GM19238 (cell line): ENCODE results near the gene OSER1.
"Not testable (repeated sequence)": the region's sequence is repeated elsewhere in the genome, so short reads cannot be mapped to it uniquely, and the experiment has no call there.

Source experiments
- DNase-seq: peaks from one replicate; pipeline ENCODE4 v3.0.0; 2011; ENCODE audit warnings: low spot score; ENCODE audit not compliant: insufficient read length

The OSER1 gene

DNA sequence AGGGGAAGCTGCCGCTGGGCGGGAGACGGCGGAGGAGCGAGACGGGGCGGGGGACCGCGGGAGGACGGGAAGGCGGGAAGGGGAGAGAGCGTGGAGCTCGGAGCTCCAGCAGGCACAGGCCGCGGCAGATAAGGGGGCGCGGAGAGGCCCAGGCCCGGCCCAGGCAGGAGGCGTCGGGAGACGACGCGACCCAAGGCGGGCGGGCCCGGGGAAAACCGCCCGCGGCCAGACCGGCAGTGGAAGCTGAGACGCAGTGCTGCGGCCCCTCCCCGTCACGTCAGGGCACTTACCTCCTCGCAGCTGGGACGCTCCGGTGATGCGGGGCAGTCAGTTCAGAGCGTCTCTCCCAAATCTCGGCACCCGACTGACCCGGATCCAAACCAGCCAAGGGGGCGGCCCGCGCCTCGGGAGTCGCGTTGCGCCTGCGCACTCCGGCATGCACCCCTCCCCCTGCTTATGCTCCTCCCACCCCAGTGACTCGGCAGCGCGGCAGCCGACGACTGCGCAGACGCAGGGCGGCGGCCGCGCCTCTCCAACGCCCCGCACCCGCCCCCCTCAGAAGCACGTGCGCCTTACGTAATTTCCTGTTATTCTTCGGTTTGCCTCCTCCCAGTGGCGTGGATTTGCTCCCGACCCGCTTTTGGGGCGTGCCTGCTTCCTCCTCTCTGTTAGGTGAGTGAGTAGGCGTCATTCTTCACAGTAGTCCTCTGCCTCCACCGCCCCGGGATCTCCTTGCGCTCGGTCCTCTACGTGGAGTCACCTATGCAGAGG, at the start of gene OSER1:
Gene OSER1, minus strand, starts transcription at position 366 of the 771 bp plus-strand sequence. CDS start 3,814 bp downstream, outside the sequence.
- peak; percentile 91 for DNase-seq

DNA sequence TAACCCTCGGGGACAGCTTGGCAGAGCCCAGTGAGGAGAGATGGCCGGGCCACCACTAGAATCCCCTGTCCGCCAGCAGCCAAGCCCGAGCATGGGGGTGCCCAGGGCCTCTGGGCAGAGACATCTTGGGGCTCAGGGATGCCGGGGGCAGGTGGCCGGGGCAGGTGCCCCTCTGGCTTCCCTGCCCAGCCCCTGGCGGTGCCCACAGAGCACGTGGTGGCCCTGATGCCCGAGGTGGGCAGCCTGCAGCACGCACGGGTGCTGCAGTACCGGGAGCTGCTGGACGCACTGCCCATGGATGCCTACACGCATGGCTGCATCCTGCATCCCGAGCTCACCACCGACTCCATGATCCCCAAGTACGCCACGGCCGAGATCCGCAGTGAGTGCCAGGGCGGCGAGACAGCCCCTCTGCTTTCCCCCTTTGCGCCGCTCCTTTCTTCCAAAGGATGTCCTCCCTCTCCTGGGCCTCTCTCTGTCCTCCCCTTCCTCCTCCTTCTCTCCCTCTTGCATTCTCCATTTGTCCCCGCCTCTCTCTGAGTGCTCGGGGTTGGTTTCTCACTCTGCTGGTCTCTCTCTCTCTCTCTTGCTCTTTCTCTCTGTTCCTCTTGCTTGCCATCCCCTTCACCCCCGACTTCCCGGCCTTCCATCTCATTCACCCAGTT, 47.8 kb upstream of the OSER1 start:
- DNase-seq, result no peak

DNA sequence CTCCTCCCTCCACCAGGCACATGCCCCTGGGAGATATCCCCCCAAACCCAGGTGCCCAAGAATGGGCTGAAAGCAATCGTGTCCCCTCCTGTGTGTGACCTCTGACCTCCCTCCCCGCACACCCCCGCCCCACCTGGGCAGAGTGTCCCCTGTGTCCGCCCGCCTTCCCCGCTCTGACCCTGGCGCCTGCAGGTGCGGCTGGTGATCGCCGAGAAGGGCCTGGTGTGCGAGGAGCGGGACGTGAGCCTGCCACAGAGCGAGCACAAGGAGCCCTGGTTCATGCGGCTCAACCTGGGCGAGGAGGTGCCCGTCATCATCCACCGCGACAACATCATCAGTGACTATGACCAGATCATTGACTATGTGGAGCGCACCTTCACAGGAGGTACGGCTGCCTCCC, 46.4 kb upstream of the OSER1 start:
- no peak for DNase-seq

DNA sequence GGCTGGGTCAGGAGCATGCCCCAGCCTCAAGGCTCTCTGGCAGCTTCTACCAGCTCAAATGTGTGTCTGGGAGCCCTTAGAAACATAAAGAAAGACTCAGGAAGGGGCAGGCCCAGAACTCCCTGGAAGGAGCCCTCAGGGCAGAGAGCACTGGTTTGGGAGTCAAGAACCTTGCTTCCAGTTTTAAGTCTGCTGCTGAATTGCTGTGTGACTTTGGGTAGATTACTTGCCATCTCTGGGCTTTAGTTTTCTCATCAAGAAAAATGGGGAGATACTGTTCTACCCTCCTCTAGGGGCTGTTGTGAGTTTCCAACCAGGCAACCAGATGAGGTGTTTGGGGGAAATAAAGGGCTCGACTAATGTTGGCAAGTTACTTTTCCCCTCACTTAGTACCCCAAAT, 45.4 kb upstream of the OSER1 start:
- no peak for DNase-seq

DNA sequence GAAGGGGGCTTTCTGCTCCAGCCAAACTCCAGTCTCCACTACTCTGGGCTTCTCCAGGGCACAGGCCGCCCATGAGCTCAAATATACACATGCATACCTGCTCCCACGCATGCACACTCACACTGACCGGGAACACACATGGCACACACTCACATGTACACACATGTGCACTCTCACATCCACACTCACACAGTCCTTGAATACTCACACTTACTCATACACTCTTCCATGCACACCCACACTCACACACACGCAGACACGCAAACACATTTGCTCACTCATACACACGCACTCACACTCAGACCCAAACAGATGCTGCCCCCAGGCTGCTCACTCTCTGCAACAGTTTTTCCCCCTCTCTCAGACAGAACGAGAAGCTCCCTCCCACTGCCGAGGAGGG, 43.5 kb upstream of the OSER1 start:
- DNase-seq, result no peak

DNA sequence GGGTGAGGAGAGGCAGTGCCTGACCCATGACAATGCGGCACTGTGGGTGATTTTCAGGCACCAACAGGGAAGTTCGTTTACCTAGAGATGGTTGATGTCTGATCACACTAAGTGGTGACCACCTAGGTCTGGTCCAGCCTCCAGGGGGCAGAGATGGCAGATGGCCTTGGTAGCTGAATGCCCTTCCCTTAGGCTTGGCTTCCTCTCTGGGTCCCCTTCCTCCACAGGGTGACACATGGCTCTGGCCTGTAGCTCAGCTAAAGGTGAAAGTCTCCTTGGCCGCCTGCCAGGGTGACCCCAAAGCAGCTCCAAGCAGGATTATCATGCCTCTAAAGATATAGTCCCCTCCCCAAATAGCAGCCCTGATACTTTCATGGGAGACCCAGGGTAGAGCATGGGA, 43.0 kb upstream of the OSER1 start:
- no peak for DNase-seq

DNA sequence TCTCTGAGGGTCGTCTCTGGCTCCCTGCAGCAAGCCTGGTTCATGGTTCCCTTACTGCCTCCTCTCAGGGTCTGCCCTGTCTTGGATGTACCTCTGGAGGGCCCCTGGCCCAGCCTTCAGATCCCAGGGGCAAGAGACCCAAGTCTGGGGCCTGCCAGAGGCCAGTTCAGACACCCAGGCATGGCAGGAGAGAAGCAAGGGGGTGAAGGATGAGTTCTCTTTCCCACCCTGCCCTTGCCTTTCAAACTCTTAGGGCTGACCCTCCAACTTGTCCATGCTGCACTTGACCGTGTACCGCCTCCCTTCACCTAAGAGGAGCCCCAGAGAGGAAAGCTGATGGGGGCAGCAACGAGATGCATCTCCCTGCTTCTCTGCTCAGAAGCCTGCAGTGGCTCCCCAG, 40.7 kb upstream of the OSER1 start:
- no peak for DNase-seq

DNA sequence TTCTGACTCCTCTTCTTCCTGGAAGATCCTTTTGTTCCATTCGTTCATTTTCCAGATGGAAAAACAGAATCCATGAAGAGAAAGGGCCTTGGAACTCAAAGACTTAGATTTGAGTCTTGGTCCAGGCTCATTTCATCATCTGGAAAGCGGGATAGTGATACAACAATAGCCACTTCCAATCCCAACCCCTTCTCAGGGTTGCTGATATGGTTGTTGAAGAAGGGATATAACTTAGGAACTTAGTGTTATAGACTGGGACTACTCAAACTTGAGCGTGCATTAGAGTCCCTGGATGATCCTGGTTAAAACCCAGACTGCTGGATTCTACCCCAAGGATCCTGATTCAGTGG, 37.8 kb upstream of the OSER1 start:
- no peak for DNase-seq

DNA sequence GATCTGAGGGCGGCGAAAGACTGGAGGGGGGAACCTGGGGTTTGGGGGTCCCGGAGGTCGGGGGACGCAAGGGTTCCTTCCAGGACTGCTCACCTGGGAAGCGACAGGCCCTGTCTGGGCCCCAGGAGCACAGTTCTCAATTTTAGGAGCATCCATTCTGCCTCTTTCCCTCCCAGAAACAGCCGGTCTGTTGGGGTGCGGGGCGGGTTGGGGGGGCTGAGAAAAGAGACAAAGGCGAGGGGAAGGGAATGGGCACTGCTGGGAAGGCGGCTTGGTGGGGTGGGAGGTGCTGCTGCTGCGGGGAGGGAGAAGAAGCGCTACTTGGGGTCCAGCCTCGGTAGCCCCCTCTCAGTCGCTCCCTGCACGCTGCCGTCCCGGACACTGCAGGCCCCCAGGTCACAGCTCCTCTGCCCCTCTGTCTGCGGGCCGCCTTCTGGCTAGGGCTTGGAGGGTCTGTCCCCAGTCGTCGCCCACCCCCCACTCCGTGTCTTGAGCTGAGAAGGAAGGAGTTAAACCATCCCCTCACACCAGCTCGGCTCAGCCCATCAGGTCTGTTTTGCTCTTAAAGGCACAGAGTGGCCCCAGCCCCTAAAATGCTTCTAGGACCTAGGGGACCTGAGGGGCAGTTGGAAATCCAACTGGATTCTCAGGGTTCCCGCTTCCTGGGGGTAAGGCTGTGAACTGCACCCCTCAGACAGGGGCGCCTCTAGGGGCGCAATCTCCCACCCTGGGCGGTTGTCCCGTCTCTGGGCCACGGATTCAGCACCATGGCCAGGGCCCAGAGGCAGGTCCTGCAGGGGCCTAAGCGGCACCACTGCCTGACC, 37.2 kb upstream of the OSER1 start:
- DNase-seq, result peak; percentile 24

DNA sequence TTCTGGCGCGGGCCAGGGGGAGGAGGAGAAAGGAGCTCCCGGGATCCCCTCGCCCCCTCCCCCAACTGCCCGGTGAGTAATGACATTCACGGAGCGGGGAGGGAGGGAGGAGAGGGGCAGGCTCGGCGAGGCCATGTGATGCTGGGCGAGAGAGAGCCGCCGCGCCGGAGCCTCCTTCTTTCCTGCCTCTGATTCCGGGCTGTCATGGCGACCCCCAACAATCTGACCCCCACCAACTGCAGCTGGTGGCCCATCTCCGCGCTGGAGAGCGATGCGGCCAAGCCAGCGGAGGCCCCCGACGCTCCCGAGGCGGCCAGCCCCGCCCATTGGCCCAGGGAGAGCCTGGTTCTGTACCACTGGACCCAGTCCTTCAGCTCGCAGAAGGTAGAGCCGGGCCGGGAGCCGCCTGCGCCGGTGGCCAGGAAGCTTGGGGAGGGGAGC, 36.6 kb upstream of the OSER1 start, which contains the start of gene GDAP1L1:
Gene GDAP1L1, plus strand, starts transcription at position 178 of the 441 bp plus-strand sequence. Its CDS starts 27 bp downstream, at position 205.
- DNase-seq, result no peak

DNA sequence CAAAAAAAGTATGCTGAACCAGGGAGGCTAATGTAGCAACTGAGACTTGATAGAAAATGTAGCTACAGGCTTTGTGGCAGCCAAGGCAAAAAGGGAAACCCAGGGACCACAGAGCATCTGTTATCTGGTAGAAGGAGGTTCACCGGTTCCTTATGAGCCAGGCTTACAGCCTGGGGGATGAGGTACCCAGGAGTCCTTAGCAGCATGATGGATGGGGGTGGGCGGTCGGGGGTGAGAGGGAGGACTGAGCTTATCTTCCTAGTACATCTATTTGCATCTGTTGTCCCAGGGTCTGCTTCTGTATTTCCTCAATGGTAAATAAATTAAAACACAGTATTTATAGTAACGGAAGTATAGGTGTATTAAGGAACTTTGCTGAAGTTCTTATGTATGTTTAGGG, 35.4 kb upstream of the OSER1 start:
- DNase-seq, result no peak

DNA sequence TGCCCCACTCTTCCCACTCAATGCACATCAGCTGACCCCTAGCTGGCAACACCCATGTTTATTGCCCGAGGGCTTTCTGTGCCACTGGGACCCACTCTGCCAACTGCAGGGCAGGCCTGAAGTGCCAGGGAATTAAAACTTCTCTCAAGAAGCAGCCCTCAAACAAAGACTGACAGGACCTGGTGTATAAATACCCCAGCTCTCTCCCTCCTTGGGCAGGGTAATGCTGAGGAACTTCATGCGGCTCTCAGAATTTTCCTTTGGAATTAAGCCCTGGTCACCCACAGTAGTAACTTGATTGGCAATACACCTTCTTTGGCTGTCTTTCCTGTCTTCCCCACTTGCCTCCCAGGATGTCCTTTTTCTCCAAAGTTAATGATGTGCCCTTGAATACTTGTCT, 31.2 kb upstream of the OSER1 start:
- DNase-seq, result no peak

DNA sequence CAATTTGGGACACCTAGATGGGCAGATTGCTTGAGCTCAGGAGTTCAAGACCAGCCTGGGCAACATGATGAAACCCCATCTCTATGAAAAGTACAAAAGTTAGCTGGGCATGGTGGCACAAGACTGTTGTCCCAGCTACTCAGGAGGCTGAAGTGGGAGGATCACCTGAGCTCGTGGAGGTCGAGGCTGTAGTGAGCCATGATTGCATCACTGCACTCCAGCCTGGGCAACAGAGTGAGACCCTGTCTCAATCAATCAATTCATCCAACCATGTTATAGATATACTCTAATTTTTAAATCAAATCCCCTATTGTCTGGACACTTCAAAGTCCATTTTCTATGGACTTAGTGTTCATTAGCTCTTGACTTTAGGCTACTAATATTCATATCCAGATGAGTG, 26.3 kb upstream of the OSER1 start:
- not testable (repeated sequence) for DNase-seq

DNA sequence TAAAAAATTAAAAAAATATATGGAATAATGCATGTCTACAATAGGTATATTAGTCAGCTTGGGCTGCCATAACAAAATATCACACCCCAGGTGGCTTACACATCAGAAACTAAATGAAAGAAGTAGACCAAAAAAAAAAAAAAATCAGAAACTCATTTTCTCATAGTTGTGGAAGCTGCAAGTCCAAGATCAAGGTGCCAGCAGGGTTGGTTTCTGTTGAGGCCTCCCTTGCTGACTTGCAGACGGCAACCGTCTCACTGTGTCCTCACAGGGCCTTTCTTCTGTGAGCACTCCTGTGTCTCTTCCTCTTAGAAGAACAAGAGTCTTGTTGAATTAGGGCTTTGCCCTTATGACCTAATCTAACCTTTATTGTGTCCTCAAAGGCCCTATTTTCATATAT, 25.1 kb upstream of the OSER1 start:
- DNase-seq, result no peak

DNA sequence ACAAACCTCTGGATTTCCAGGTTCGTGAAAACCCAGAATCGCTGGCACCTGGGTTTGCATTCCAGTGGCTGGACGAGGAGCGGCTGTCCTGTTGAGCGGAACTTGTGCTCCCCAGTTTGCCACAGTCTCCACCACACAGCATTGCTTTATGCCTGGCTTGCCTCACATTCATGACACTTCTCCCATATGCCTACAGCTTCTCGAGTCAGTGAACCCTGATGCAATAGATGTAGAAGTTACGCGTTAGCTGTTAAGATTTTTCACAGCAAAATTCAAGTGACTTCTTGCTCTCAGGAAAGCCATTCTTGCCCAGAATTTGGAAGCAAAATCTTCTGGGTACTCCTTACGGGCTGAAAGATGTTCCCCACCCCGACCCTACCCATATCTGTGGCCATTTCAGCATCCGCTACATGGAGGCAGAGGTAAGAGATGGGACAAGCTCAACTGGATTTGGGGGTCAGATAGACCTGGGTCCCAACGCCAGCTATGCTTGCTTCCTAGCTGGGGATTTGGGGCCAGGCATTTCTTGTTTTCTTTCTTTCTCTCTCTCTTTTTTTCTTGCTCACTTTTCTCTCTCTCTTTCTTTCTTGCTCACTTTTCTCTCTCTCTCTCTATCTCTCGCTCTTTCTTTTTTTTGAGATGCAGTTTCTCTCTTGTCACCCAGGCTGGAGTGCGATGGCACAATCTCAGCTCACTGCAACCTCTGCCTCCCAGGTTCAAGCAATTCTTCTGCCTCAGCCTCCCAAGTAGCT, 24.2 kb upstream of the OSER1 start:
- DNase-seq, result no peak

DNA sequence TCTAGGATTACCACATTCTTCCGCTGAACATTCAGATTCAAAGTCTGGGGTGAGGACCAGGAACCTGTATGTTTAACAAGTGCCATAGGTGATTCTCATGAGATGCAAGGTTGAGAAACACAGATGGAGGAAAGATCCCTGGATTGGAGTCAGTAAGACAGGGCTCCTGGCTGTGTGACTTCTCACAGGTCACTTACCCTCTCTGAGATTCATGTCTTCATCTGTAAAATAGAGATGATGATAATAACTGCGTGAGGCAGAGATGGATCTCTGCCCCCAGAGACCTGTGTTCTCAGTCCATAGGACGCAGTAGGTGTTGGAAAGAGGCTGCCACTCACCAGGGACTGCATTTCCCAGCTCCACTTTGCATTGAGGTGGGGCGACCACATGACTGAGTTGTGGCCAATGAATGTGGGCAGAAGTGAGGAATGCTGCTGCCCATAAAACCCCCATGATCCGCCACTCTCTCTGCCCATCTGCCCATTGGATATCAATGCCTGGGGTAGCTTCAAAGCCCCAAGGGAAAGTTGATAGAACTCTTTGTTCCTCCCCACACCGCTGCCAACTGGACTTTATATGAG, 23.0 kb upstream of the OSER1 start:
- DNase-seq, result no peak

DNA sequence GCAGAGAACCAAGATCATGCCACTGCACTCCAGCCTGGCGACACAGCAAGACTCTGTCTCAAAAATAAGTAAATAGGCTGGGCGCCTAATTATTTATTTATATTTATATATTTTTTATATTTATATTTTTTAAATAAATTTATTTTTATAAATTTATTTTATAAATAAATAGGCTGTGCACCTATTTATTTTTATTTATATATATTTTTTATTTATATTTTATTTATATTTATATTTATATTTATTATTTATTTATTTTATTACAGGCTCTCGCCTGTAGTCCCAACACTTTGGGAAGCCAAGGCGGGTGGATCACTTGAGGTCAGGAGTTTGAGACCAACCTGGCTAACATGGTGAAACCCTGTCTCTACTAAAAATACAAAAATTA, 21.9 kb upstream of the OSER1 start:
- DNase-seq, result not testable (repeated sequence)

DNA sequence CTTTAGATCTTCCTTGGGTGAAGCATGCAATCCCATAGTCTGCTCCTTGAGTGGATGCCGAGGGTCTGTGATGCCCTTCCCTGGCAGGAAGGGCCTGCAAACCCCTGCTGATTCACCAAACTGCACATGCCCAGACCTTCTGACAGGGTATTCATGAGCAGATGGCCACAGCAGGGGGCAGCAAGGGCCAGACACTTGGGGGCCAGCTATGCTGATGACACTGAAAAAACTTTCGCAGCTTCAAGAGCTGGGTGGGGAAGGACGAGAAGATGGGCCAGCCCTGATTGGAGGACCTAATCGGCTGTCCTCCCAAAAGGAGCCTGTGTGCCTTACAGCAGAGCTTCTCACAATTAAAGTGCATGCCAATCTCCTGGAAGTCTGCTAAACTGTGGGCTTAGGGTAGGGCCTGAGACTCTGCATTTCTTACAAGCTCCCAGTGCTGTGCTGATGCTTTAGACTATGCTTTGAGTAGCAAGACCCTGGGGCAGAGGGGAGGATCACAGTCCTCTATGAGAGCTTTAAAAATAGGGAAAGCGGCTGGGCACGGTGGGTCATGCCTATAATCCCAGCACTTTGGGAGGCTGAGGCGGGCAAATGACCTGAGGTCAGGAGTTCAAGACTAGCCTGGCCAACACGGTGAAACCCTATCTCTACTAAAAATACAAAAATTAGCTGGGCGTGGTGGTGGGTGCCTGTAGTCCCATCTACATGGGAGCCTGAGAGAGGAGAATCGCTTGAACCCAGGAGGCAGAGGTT, 21.3 kb upstream of the OSER1 start:
- DNase-seq, result no peak

DNA sequence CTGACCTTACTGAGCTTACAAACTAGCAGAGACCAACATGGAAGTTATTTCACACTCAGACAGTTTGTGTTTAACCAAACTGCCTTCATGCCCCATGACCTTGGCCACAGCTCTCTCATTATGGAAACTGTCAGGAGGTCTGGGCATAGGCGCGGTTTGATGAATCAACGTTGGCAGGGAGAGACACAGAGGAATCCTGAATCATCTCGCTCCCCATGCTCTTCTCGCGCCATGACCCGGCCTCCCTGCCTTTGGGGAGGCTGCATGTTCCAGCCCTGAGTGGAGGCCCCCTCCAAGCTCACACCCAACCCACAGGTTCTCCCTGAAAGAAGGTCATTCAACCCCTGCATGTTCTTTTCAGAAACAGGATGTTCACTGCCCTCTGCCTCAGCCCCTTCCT, 20.6 kb upstream of the OSER1 start:
- no peak for DNase-seq
